Measurements from ENCODE around the gene SLC39A9. TPM values are rescaled to one million over a fixed set of nuclear protein-coding genes. Genes with fewer than 3 reads are reported as not detected.
A peak's percentile ranks its signal among the peaks of the same experiment; 100 is the strongest.

SLC39A9 gene
- total and polyA plus RNA-seq, 2 of the 13 experiments (the other 11 are each of a cell fraction or from before 2014, with no cell fraction given), result 46.6 to 69.5 TPM

GRCh38 chr14:69398818-69399210, 322 bp downstream of the SLC39A9 start (continued):
- TF ChIP-seq, protein P1, sequence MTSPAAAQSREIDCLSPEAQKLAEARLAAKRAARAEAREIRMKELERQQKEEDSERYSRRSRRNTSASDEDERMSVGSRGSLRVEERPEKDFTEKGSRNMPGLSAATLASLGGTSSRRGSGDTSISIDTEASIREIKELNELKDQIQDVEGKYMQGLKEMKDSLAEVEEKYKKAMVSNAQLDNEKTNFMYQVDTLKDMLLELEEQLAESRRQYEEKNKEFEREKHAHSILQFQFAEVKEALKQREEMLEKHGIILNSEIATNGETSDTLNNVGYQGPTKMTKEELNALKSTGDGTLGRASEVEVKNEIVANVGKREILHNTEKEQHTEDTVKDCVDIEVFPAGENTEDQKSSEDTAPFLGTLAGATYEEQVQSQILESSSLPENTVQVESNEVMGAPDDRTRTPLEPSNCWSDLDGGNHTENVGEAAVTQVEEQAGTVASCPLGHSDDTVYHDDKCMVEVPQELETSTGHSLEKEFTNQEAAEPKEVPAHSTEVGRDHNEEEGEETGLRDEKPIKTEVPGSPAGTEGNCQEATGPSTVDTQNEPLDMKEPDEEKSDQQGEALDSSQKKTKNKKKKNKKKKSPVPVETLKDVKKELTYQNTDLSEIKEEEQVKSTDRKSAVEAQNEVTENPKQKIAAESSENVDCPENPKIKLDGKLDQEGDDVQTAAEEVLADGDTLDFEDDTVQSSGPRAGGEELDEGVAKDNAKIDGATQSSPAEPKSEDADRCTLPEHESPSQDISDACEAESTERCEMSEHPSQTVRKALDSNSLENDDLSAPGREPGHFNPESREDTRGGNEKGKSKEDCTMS (CRISPR knock-in tag; conservative IDR thresholded peaks at IDR 0.05), result no peak
- 0 out of 2 replicates have a peak, but pooled peaks have one; percentile 5 for TF ChIP-seq ZNF264 (CRISPR knock-in tag; IDR thresholded peaks at IDR 0.05)

- FAIRE-seq (no peak), ATAC-seq (no peak), DNase-seq (ENCODE audit: low spot score) (no peak)
- Histone ChIP-seq H3K9ac (ENCODE audit: insufficient read depth, low read depth, low read length) (peak overlapping the region; percentile 95), H3K9me3 (ENCODE audit: low read length) (no peaks in the 10 kb centered on the region), H2AFZ (ENCODE audit: low read length) (no peak overlapping the region), H3K4me2 (ENCODE audit: low read depth, low read length) (peak overlapping the region; percentile 74), H4K20me1 (ENCODE audit: insufficient read depth, low read length) (peaks cover 23% of the 10 kb centered on the region), H3K27ac (ENCODE audit: extremely low read length, insufficient read depth, low read length) (no peak overlapping the region), H3K4me1 (ENCODE audit: insufficient read depth, low read length) (peaks cover 56% of the 10 kb centered on the region), H3K27me3 (ENCODE audit: control insufficient read depth in 1 of 2, insufficient read depth in 2 of 2, low read length in 2 of 2) (no peaks in the 10 kb centered on the region; a peak in 1 of 5 replicates), H3K79me2 (ENCODE audit: insufficient read depth, low read length) (peaks cover 91% of the 10 kb centered on the region), H3K36me3 (replicated peaks in 1 of 2; ENCODE audit: control insufficient read depth in 1 of 2, insufficient read depth in 2 of 2, low read length in 2 of 2) (peaks cover 4 to 13% of the 10 kb centered on the region in 2 experiments; a peak in 4 of 5 replicates), H3K4me3 (replicated peaks in 1 of 3; ENCODE audit: insufficient read depth in 1 of 3, low read depth in 2 of 3, low read length in 3 of 3) (peak overlapping the region; percentile 78 to 94 (median 90))
- intact Hi-C loops (cut with micrococcal nuclease; ENCODE audit: unreplicated experiment) (no loop called here), in situ Hi-C loops (cut with HindIII; ENCODE audit: extremely low pct_ligation_motif_present, low pct_unique_long_range_greater_than_20kb) (loop anchor here (5.0 kb wide), 1 partner anchor 63 kb away; no protein-coding TSS in a partner anchor)
- CTCF ChIA-PET (ENCODE audit: low intra/inter-chr PET ratio, low total read pairs), result no interaction called here
- POLR2A ChIA-PET, result interaction anchor here (0.6 kb wide), 1 partner anchor 31 kb away, joined by 3 read pairs; no protein-coding TSS in a partner anchor
- 7% methylated on average over 8 of the region's 8 CpGs for WGBS (ENCODE audit: low lambda C conversion rate)
- no TSS peak for BruUV-seq (replicated peaks)
- TF ChIP-seq ZMYM2 (CRISPR knock-in tag; IDR thresholded peaks at IDR 0.05) (peak; percentile 43; the same call in 1 of the 2 replicates), ZNF580 (CRISPR knock-in tag; IDR thresholded peaks at IDR 0.05; ENCODE audit: borderline replicate concordance, low read depth) (no peak; the same call in 1 of the 2 replicates), DMAP1 (CRISPR knock-in tag; IDR thresholded peaks at IDR 0.05) (no peak), KDM1A (CRISPR knock-in tag; IDR thresholded peaks at IDR 0.05) (peak; percentile 69; the same call in 1 of the 2 replicates), HDAC2 (CRISPR knock-in tag; IDR thresholded peaks at IDR 0.05) (peak; percentile 16; the same call in 1 of the 2 replicates), KMT2A (CRISPR knock-in tag; IDR thresholded peaks at IDR 0.05) (0 out of 2 replicates have a peak, but pooled peaks have one; percentile 51), SALL1 (CRISPR knock-in tag; IDR thresholded peaks at IDR 0.05) (peak; percentile 20; the same call in 1 of the 2 replicates), SAP130 (CRISPR knock-in tag; IDR thresholded peaks at IDR 0.05; ENCODE audit: low read depth) (peak; percentile 37; the same call in 1 of the 2 replicates), ERF (CRISPR knock-in tag; IDR thresholded peaks at IDR 0.05) (0 out of 2 replicates have a peak, but pooled peaks have one; percentile 17), ZNF83 (CRISPR knock-in tag; IDR thresholded peaks at IDR 0.05; ENCODE audit: borderline replicate concordance) (no peak), IRF9 (CRISPR knock-in tag; IDR thresholded peaks at IDR 0.05; ENCODE audit: borderline replicate concordance) (no peak), ZMYM3 (CRISPR knock-in tag; IDR thresholded peaks at IDR 0.05) (peak; percentile 88), ADNP (CRISPR knock-in tag; IDR thresholded peaks at IDR 0.05) (peak; percentile 83; the same call in 1 of the 2 replicates), ZBTB38 (CRISPR knock-in tag; IDR thresholded peaks at IDR 0.05) (0 out of 2 replicates have a peak, but pooled peaks have one; percentile 33), USF2 (IDR thresholded peaks at IDR 0.05; ENCODE audit: low read depth, low read length) (no peak), USF2 (CRISPR knock-in tag; IDR thresholded peaks at IDR 0.05; ENCODE audit: borderline replicate concordance) (no peak), ZFP82 (CRISPR knock-in tag; IDR thresholded peaks at IDR 0.05; ENCODE audit: borderline replicate concordance) (0 out of 2 replicates have a peak, but pooled peaks have one; percentile 7)
Observed at GRCh38 chr14:69399750-69400149, 1.3 kb downstream of the SLC39A9 start.

All from HepG2 (cell line).